ENCODE measurements around the gene GRIN2A.

DNA sequence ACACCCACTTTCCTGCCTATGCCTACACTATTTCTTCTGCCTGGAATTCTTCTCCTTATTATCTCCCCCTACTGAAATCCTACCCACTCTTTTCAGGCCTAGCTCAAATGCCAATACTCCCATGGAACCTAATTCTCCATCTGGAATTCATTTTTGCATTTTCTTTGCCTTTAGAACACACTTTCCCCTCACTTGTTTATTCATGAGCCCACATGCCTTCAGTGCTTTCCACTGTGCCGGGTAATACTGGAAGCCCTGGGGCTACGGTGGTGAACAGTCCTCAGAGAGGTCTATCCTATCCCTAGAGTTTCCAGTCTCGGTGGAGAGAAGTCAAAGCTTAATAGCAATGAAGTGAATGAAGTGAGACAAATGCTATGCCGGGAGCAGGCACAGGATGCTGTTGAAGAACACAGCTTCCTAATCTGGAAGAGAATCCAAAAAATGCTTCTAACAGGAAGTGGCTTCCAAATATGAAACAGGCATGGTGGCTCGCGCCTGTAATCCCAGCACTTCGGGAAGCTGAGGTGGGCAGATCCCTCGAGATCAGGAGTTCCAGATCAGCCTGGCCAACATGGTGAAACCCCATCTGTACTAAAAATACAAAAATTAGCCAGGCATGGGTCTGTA is 322.4 kb downstream of the GRIN2A start:
- TF ChIP-seq, protein P1, sequence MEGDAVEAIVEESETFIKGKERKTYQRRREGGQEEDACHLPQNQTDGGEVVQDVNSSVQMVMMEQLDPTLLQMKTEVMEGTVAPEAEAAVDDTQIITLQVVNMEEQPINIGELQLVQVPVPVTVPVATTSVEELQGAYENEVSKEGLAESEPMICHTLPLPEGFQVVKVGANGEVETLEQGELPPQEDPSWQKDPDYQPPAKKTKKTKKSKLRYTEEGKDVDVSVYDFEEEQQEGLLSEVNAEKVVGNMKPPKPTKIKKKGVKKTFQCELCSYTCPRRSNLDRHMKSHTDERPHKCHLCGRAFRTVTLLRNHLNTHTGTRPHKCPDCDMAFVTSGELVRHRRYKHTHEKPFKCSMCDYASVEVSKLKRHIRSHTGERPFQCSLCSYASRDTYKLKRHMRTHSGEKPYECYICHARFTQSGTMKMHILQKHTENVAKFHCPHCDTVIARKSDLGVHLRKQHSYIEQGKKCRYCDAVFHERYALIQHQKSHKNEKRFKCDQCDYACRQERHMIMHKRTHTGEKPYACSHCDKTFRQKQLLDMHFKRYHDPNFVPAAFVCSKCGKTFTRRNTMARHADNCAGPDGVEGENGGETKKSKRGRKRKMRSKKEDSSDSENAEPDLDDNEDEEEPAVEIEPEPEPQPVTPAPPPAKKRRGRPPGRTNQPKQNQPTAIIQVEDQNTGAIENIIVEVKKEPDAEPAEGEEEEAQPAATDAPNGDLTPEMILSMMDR (IDR thresholded peaks at IDR 0.05) = no peak
- no peak for TF ChIP-seq POLR2A (IDR thresholded peaks at IDR 0.05; ENCODE audit: low read depth)
- no peak for TF ChIP-seq POLR2AphosphoS5 (IDR thresholded peaks at IDR 0.05)
